ENCODE measurements around the gene COQ4. TPM values are rescaled to one million over a fixed set of nuclear protein-coding genes. Genes with fewer than 3 reads are reported as not detected.

Gene COQ4
- total RNA-seq, 4 donors from 2014 or later: 3.2 to 37.9 (median 29.6) TPM

GRCh38 chr9:128365525-128365924 lies 42.9 kb downstream of the COQ4 start:
- H3K27me3 ChIP-seq: no peaks in the 10 kb centered on the region
- H3K36me3 ChIP-seq: no peaks in the 10 kb centered on the region
- H3K4me1 ChIP-seq: peaks cover 0 to 7% of the 10 kb centered on the region in 2 donors
- TF ChIP-seq CTCF (IDR thresholded peaks at IDR 0.05) (no peak), POLR2A (IDR thresholded peaks at IDR 0.05) (no peak)
- no peak overlapping the region for H3K4me3 ChIP-seq
- H3K27ac ChIP-seq: peak overlapping the region in 1 of 2 donors; percentile 74
- H3K9me3 ChIP-seq: no peaks in the 10 kb centered on the region
- no peak for DNase-seq
- intact Hi-C loops (cut with DNase I; ENCODE audit: low total_unique reads): no loop called here

GRCh38 chr9:128369024-128369706 lies 46.5 kb downstream of the COQ4 start:
- peaks cover 5 to 13% of the 10 kb centered on the region in 2 donors for H3K4me1 ChIP-seq
- H3K9me3 ChIP-seq: no peaks in the 10 kb centered on the region
- H3K36me3 ChIP-seq: no peaks in the 10 kb centered on the region
- no peak for DNase-seq
- H3K4me3 ChIP-seq: no peak overlapping the region
- intact Hi-C loops (cut with DNase I; ENCODE audit: low total_unique reads): no loop called here
- TF ChIP-seq POLR2A (IDR thresholded peaks at IDR 0.05) (no peak), CTCF (IDR thresholded peaks at IDR 0.05) (no peak)
- no peaks in the 10 kb centered on the region for H3K27me3 ChIP-seq
- H3K27ac ChIP-seq: no peak overlapping the region

- H3K4me3 ChIP-seq: peak overlapping the region; percentile 56 to 97
- DNase-seq: no peak
- H3K27ac ChIP-seq: peak overlapping the region; percentile 92 to 95
- no peaks in the 10 kb centered on the region for H3K27me3 ChIP-seq
- H3K4me1 ChIP-seq: peaks cover 5 to 6% of the 10 kb centered on the region in 2 donors
- no peaks in the 10 kb centered on the region for H3K9me3 ChIP-seq
- H3K36me3 ChIP-seq: no peaks in the 10 kb centered on the region
- intact Hi-C loops (cut with DNase I; ENCODE audit: low total_unique reads): no loop called here
- TF ChIP-seq POLR2A (IDR thresholded peaks at IDR 0.05): no peak
- no peak for TF ChIP-seq CTCF (IDR thresholded peaks at IDR 0.05)
Observed at GRCh38 chr9:128370367-128370751, 47.7 kb downstream of the COQ4 start.

- Histone ChIP-seq H3K9me3 (no peaks in the 10 kb centered on the region), H3K36me3 (no peaks in the 10 kb centered on the region), H3K27me3 (no peaks in the 10 kb centered on the region), H3K27ac (peak within 1 kb of the TSS; percentile 92 to 95), H3K4me3 (peak within 1 kb of the TSS; percentile 56 to 97), H3K4me1 (peaks cover 5 to 6% of the 10 kb centered on the region in 2 donors)
- TF ChIP-seq POLR2A (IDR thresholded peaks at IDR 0.05): peak; percentile 84 to 90
- peak in 1 of 4 experiments; percentile 1 for TF ChIP-seq CTCF (IDR thresholded peaks at IDR 0.05)
- intact Hi-C loops (cut with DNase I; ENCODE audit: low total_unique reads): no loop called here
- peak; percentile 93 to 96 for DNase-seq
Observed at GRCh38 chr9:128370752-128371629, 48.4 kb downstream of the COQ4 start, which contains the start of gene URM1. URM1 (plus strand) TSS chr9:128371374; CDS start chr9:128371381, 7 bp downstream.

Data from uterus (tissue), 4 donors.